Glomerular endothelial cell (primary cell): ENCODE measurements around the gene AAMDC. TPM values are rescaled to one million over a fixed set of nuclear protein-coding genes. Genes with fewer than 3 reads are reported as not detected.

Experiments used
- DNase-seq: peaks from one replicate; pipeline ENCODE4 v3.0.0-alpha.2; 2011; ENCODE audit warnings: low read depth, low spot score; ENCODE audit errors: extremely low read depth
- total RNA-seq: library from RNA; depleted of rRNA; stranded (reverse); fragments of >200 nt; gene quantifications from 2 replicates; pipeline ENCODE4 v1.2.3, GENCODE V29; 2015

Gene AAMDC
- 36.1 and 53.2 TPM in 2 replicates for total RNA-seq

GRCh38 chr11:77820565-77821348 lies at the start of gene AAMDC, which contains the start of gene RSF1:
Gene AAMDC, plus strand, starts transcription at chr11:77821144. Its CDS starts 21,353 bp downstream, at chr11:77842497.
Gene RSF1, minus strand, starts transcription at chr11:77820722. Its CDS starts 8 bp downstream, at chr11:77820714.
- DNase-seq, result peak; percentile 80

- DNase-seq, result no peak
Observed at GRCh38 chr11:77775936-77776335, 45.0 kb upstream of the AAMDC start.

GRCh38 chr11:77776455-77776854 lies 44.5 kb upstream of the AAMDC start:
- peak; percentile 16 for DNase-seq

GRCh38 chr11:77778118-77778517 lies 42.8 kb upstream of the AAMDC start:
- DNase-seq, result no peak

GRCh38 chr11:77778549-77778948 lies 42.4 kb upstream of the AAMDC start:
- no peak for DNase-seq

GRCh38 chr11:77779935-77780334 lies 41.0 kb upstream of the AAMDC start:
- DNase-seq, result peak; percentile 5

- no peak for DNase-seq
Observed at GRCh38 chr11:77783025-77783424, 37.9 kb upstream of the AAMDC start.

- DNase-seq, result no peak
Observed at GRCh38 chr11:77784572-77784971, 36.4 kb upstream of the AAMDC start.

- DNase-seq, result no peak
Observed at GRCh38 chr11:77789061-77789730, 31.7 kb upstream of the AAMDC start.

GRCh38 chr11:77789731-77790476 lies 31.0 kb upstream of the AAMDC start:
- DNase-seq, result no peak

- DNase-seq, result no peak
Observed at GRCh38 chr11:77791301-77791700, 29.6 kb upstream of the AAMDC start.

GRCh38 chr11:77793972-77794371 lies 27.0 kb upstream of the AAMDC start:
- no peak for DNase-seq

- DNase-seq, result no peak
Observed at GRCh38 chr11:77799338-77799737, 21.6 kb upstream of the AAMDC start.

GRCh38 chr11:77800449-77800848 lies 20.5 kb upstream of the AAMDC start:
- DNase-seq, result no peak

- no peak for DNase-seq
Observed at GRCh38 chr11:77801477-77801876, 19.5 kb upstream of the AAMDC start.

GRCh38 chr11:77806415-77806814 lies 14.5 kb upstream of the AAMDC start:
- no peak for DNase-seq

- DNase-seq, result no peak
Observed at GRCh38 chr11:77806993-77807392, 14.0 kb upstream of the AAMDC start.

- no peak for DNase-seq
Observed at GRCh38 chr11:77813256-77813655, 7.7 kb upstream of the AAMDC start.

- DNase-seq, result no peak
Observed at GRCh38 chr11:77814848-77815247, 6.1 kb upstream of the AAMDC start.

- no peak for DNase-seq
Observed at GRCh38 chr11:77815459-77815858, 5.5 kb upstream of the AAMDC start.

GRCh38 chr11:77819411-77819920 lies 1.5 kb upstream of the AAMDC start:
- DNase-seq, result no peak
